ENCODE results near the gene RHOJ. TPM values are rescaled to one million over a fixed set of nuclear protein-coding genes. Genes with fewer than 3 reads are reported as not detected.

RHOJ gene
- total and polyA plus RNA-seq, 2 of the 13 experiments (the other 11 are each of a cell fraction or from before 2014, with no cell fraction given), result 0.22 to 1.3 TPM

DNA sequence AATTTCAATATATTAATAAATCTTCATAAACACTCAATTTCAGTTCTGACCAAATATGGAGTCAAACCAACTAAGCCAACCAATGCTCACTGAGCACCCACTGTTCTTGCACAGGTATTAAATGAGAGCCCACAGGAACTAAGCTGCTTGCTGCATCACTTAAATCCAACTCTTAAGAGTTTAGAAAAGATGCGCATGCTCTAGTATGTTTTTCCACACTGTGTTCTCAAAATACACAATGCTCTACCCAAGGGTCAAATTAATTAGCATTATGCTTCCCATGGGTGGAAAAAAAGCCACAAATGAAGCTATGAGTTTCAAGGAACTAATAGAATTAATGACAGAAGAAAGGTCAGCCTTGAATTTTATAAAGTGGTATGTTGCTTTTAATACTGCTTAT lies 118.2 kb downstream of the RHOJ start:
- 100% methylated on average over 1 of the region's 1 CpG for WGBS (ENCODE audit: low lambda C conversion rate)
- Histone ChIP-seq H3K9ac (ENCODE audit: insufficient read depth, low read depth, low read length) (no peak overlapping the region), H3K4me3 (replicated peaks in 1 of 3; ENCODE audit: insufficient read depth in 1 of 3, low read depth in 2 of 3, low read length in 3 of 3) (no peak overlapping the region), H3K27me3 (ENCODE audit: control insufficient read depth in 1 of 2, insufficient read depth in 2 of 2, low read length in 2 of 2) (peaks cover 0 to 5% of the 10 kb centered on the region in 2 experiments; a peak in 1 of 5 replicates), H3K27ac (ENCODE audit: extremely low read length, insufficient read depth, low read length) (no peak overlapping the region), H3K79me2 (ENCODE audit: insufficient read depth, low read length) (no peaks in the 10 kb centered on the region), H3K9me3 (ENCODE audit: low read length) (no peaks in the 10 kb centered on the region), H2AFZ (ENCODE audit: low read length) (no peak overlapping the region), H4K20me1 (ENCODE audit: insufficient read depth, low read length) (no peaks in the 10 kb centered on the region), H3K36me3 (replicated peaks in 1 of 2; ENCODE audit: control insufficient read depth in 1 of 2, insufficient read depth in 2 of 2, low read length in 2 of 2) (no peaks in the 10 kb centered on the region), H3K4me2 (ENCODE audit: low read depth, low read length) (no peak overlapping the region), H3K4me1 (ENCODE audit: insufficient read depth, low read length) (no peaks in the 10 kb centered on the region)
- DNase-seq (ENCODE audit: low spot score) (no peak), FAIRE-seq (no peak), ATAC-seq (no peak)
- intact Hi-C loops (cut with micrococcal nuclease; ENCODE audit: unreplicated experiment), result no loop called here
- TF ChIP-seq ZNF883 (CRISPR knock-in tag; IDR thresholded peaks at IDR 0.05; ENCODE audit: not compliant biosample characterization) (no peak), ZNF326 (CRISPR knock-in tag; IDR thresholded peaks at IDR 0.05; ENCODE audit: borderline replicate concordance) (no peak), GZF1 (CRISPR knock-in tag; IDR thresholded peaks at IDR 0.05) (no peak)
- in situ Hi-C loops (cut with HindIII; ENCODE audit: extremely low pct_ligation_motif_present, low pct_unique_long_range_greater_than_20kb), result no loop called here
- BruUV-seq (replicated peaks), result no TSS peak
- POLR2A ChIA-PET, result no interaction called here
- CTCF ChIA-PET (ENCODE audit: low intra/inter-chr PET ratio, low total read pairs), result no interaction called here

DNA sequence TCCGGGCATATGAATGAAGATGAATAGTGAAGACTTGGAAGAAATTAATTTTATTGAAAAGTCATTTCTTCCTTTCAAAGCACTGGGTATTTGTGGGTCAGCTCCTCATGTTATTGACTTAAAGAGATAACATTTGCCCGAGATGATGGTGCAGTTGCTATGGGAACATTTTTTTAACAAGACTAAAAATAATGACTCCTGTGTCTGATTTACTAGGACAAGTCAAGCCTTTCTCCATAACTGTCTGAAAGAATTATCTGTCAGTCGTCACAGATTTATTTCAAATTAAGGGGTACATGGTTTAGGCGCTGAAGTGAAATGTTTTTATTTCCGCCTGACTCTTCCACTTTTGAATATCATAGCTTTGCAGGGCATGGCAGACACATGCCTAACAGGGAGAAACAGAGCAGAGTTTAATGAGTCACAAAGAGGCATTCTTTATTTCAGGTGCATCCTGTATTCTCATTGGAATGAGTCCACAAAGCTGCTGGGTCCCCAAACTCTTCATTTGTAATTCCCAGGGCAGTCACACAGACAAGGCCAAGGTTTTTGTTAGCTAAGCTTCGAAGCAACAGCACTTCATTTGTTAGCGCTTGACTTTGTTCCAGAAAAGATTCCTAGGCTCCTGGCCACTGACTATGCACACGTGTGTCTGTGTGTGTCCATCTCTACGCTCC lies 118.8 kb downstream of the RHOJ start:
- ATAC-seq (no peak), FAIRE-seq (no peak), DNase-seq (ENCODE audit: low spot score) (no peak)
- in situ Hi-C loops (cut with HindIII; ENCODE audit: extremely low pct_ligation_motif_present, low pct_unique_long_range_greater_than_20kb), result no loop called here
- intact Hi-C loops (cut with micrococcal nuclease; ENCODE audit: unreplicated experiment), result no loop called here
- Histone ChIP-seq H3K4me2 (ENCODE audit: low read depth, low read length) (no peak overlapping the region), H3K9ac (ENCODE audit: insufficient read depth, low read depth, low read length) (no peak overlapping the region), H4K20me1 (ENCODE audit: insufficient read depth, low read length) (no peaks in the 10 kb centered on the region), H3K27ac (ENCODE audit: extremely low read length, insufficient read depth, low read length) (no peak overlapping the region), H2AFZ (ENCODE audit: low read length) (no peak overlapping the region), H3K27me3 (ENCODE audit: control insufficient read depth in 1 of 2, insufficient read depth in 2 of 2, low read length in 2 of 2) (peaks cover 0 to 5% of the 10 kb centered on the region in 2 experiments; a peak in 1 of 5 replicates), H3K9me3 (ENCODE audit: low read length) (no peaks in the 10 kb centered on the region), H3K4me1 (ENCODE audit: insufficient read depth, low read length) (no peaks in the 10 kb centered on the region), H3K36me3 (replicated peaks in 1 of 2; ENCODE audit: control insufficient read depth in 1 of 2, insufficient read depth in 2 of 2, low read length in 2 of 2) (no peaks in the 10 kb centered on the region), H3K4me3 (replicated peaks in 1 of 3; ENCODE audit: insufficient read depth in 1 of 3, low read depth in 2 of 3, low read length in 3 of 3) (no peak overlapping the region), H3K79me2 (ENCODE audit: insufficient read depth, low read length) (no peaks in the 10 kb centered on the region)
- TF ChIP-seq WIZ (CRISPR knock-in tag; IDR thresholded peaks at IDR 0.05) (no peak), ZNF746 (CRISPR knock-in tag; IDR thresholded peaks at IDR 0.05) (no peak)
- TF ChIP-seq, protein P1, sequence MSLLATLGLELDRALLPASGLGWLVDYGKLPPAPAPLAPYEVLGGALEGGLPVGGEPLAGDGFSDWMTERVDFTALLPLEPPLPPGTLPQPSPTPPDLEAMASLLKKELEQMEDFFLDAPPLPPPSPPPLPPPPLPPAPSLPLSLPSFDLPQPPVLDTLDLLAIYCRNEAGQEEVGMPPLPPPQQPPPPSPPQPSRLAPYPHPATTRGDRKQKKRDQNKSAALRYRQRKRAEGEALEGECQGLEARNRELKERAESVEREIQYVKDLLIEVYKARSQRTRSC (CRISPR knock-in tag; IDR thresholded peaks at IDR 0.05; ENCODE audit: low read depth), result no peak
- TF ChIP-seq, protein P2, sequence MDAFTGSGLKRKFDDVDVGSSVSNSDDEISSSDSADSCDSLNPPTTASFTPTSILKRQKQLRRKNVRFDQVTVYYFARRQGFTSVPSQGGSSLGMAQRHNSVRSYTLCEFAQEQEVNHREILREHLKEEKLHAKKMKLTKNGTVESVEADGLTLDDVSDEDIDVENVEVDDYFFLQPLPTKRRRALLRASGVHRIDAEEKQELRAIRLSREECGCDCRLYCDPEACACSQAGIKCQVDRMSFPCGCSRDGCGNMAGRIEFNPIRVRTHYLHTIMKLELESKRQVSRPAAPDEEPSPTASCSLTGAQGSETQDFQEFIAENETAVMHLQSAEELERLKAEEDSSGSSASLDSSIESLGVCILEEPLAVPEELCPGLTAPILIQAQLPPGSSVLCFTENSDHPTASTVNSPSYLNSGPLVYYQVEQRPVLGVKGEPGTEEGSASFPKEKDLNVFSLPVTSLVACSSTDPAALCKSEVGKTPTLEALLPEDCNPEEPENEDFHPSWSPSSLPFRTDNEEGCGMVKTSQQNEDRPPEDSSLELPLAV (CRISPR knock-in tag; conservative IDR thresholded peaks at IDR 0.05; ENCODE audit: low read depth), result no peak
- no TSS peak for BruUV-seq (replicated peaks)
- WGBS (ENCODE audit: low lambda C conversion rate), result 14% methylated on average over 9 of the region's 9 CpGs
- ChIA-PET CTCF (ENCODE audit: low intra/inter-chr PET ratio, low total read pairs) (no interaction called here), POLR2A (no interaction called here)
